Nephron (organoid): ENCODE measurements around the gene USH2A.

ENCODE experiments used
- H3K27ac Mint-ChIP-seq, 3 experiments: 2 replicates each; pipeline ENCODE4 v1.8.0; 2020; ENCODE audit warnings: mixed read lengths in 3 of 3, mild to moderate bottlenecking in 2 of 3, moderate library complexity in 1 of 3
- H3K27me3 Mint-ChIP-seq: 2 replicates; pipeline ENCODE4 v1.8.0; 2021; ENCODE audit warnings: low read depth, mild to moderate bottlenecking, moderate library complexity, mixed read lengths
- H3K36me3 Mint-ChIP-seq: 2 replicates; pipeline ENCODE4 v1.8.0; 2020; ENCODE audit warnings: low read depth, mixed read lengths
- H3K4me1 Mint-ChIP-seq: 2 replicates; pipeline ENCODE4 v1.8.0; 2020; ENCODE audit warnings: mixed read lengths
- H3K4me3 Mint-ChIP-seq, 3 experiments: 2 replicates each; pipeline ENCODE4 v1.8.0; 2020; ENCODE audit warnings: mild to moderate bottlenecking in 3 of 3, mixed read lengths in 3 of 3, moderate library complexity in 2 of 3
- H3K9me3 Mint-ChIP-seq: 2 replicates; pipeline ENCODE4 v1.8.0; 2020; ENCODE audit warnings: mixed read lengths
- CTCF ChIP-seq, 3 experiments: fragments of 200-600 bp; sonication (generic); IDR thresholded peaks; one replicate each; pipeline ENCODE4 v1.5.0; 2021; ENCODE audit warnings: antibody characterized with exemption in 3 of 3; ENCODE audit not compliant: unreplicated experiment in 3 of 3

USH2A gene

DNA sequence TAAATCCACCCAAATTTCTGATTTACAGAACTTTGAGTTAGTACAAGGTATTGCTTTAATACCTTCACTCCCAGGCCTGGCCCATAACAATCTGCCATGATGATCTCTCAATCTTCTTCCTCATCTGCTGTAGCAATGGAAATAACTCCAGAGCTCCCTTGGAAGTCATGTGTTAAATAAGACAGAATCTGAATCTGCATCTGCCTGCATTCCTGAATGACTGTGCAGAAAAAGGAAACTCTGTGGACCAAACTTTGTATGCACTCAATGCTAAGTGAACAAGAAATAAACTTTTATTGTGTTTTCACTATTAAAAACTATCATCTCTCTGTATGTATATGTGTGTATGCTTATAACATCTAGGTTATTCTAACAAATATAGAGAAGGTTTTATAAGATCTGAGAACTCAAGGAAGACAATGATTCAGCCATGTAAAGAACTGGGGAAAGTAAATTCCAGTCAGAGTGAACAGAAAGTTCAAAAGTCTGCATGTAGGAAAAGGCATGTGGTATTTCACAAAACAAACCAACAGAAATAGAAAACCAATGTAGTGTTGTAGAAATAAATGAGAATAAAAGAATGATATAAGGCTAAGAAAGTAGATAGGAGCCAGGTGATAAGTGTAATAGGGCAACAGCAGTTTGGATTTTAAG is 390.2 kb downstream of the USH2A start:
- Mint-ChIP-seq H3K9me3 (no peaks in the 10 kb centered on the region), H3K4me3 (no peak overlapping the region), H3K4me1 (no peaks in the 10 kb centered on the region), H3K36me3 (no peaks in the 10 kb centered on the region), H3K27me3 (peaks cover 6% of the 10 kb centered on the region), H3K27ac (no peak overlapping the region)
- no peak for TF ChIP-seq CTCF (IDR thresholded peaks at IDR 0.05; ENCODE audit: unreplicated experiment in 3 of 3)

GRCh38 chr1:216032284-216032683 is 391.0 kb downstream of the USH2A start:
- H3K4me3 Mint-ChIP-seq, result no peak overlapping the region
- no peak for TF ChIP-seq CTCF (IDR thresholded peaks at IDR 0.05; ENCODE audit: unreplicated experiment in 3 of 3)
- no peaks in the 10 kb centered on the region for H3K9me3 Mint-ChIP-seq
- H3K27ac Mint-ChIP-seq, result no peak overlapping the region
- peaks cover 6% of the 10 kb centered on the region for H3K27me3 Mint-ChIP-seq
- H3K4me1 Mint-ChIP-seq, result no peaks in the 10 kb centered on the region
- H3K36me3 Mint-ChIP-seq, result no peaks in the 10 kb centered on the region

DNA sequence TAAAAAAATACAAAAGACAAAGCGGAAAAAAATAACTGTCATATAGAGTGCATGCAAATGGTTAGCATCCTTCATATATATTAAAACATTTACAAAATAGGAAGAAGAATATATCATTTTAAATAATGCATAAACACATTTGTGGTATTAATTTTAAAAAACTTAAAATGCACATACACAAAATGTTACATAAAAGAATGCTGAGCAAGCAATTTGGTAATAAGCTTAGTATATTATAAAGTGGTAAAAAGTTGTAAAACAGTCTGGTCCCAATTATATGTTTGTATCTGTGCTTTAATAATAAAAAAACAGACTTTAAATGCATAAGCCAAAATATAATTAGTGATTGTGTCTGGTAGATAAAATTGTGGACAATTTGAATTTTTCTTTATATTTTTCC is 394.6 kb downstream of the USH2A start:
- no peak for TF ChIP-seq CTCF (IDR thresholded peaks at IDR 0.05; ENCODE audit: unreplicated experiment in 3 of 3)
- Mint-ChIP-seq H3K27ac (no peak overlapping the region), H3K36me3 (no peaks in the 10 kb centered on the region), H3K27me3 (no peaks in the 10 kb centered on the region), H3K4me3 (no peak overlapping the region), H3K9me3 (no peaks in the 10 kb centered on the region), H3K4me1 (no peaks in the 10 kb centered on the region)

DNA sequence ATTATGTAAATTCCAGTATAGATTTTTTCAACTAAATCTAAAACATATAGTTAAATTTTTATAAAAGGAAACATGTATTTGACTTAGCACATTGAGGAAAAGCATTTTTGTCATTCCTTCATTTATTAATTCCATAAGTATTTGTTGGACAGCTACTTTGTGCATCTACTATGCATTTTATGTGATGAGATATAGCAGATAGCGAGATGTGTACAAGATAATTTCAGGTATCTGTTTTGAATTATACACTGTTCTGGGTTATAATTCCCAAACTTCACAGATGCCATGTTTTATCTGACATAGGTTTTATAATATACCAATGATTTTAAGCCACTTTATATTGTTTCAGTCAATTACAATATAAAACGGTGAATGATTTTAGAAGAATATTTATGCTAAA is 398.7 kb downstream of the USH2A start:
- Mint-ChIP-seq H3K4me1 (no peaks in the 10 kb centered on the region), H3K9me3 (no peaks in the 10 kb centered on the region), H3K27ac (no peak overlapping the region), H3K4me3 (no peak overlapping the region), H3K36me3 (no peaks in the 10 kb centered on the region), H3K27me3 (no peaks in the 10 kb centered on the region)
- no peak for TF ChIP-seq CTCF (IDR thresholded peaks at IDR 0.05; ENCODE audit: unreplicated experiment in 3 of 3)

DNA sequence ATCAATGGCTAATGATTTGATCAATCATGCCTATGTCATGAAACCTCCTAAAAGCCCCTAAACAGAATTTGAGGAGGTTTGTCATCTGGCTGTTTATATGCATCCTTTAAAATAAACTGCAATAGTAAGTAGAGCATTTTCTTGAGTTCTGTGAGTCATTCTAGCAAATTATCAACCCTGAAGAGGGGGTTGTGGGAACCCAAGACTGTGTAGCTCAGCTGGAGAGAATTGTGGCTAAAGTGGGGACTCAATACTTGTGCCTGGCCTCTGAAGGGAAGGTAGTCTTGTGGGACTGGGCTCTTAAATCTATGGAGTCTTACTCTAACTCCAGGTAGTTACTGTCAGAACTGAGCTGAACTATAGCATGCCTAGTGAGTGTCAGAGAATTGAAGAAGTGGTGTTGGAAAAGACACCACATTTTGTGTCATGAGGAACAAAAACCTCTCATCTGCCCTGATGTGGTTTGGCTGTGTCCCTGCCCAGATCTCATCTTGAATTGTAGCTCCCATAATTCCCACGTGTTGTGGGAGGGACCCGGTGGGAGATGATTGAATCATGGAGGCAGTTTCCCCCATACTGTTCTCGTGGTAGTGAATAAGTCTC is 402.4 kb downstream of the USH2A start:
- H3K27me3 Mint-ChIP-seq, result no peaks in the 10 kb centered on the region
- no peak overlapping the region for H3K4me3 Mint-ChIP-seq

More for the DNA sequence above, 402.4 kb downstream of the USH2A start:
- Mint-ChIP-seq H3K27ac (no peak overlapping the region), H3K4me1 (no peaks in the 10 kb centered on the region), H3K9me3 (peaks cover 2% of the 10 kb centered on the region), H3K36me3 (no peaks in the 10 kb centered on the region)
- no peak for TF ChIP-seq CTCF (IDR thresholded peaks at IDR 0.05; ENCODE audit: unreplicated experiment in 3 of 3)
